Heart right ventricle (tissue), 16 donors: ENCODE measurements around the gene ACYP1. TPM values are rescaled to one million over a fixed set of nuclear protein-coding genes. Genes with fewer than 3 reads are reported as not detected.

ENCODE experiments used
- ATAC-seq, 8 donors: fragments of 200-7000 bp; cut with Tn5 transposase; one replicate each; pipeline ENCODE4 v1.9.1; 2020; ENCODE audit warnings: mild to moderate bottlenecking in 8 of 8, moderate library complexity in 8 of 8, moderate number of reproducible peaks in 1 of 8
- DNase-seq, 2 donors: peaks; one replicate each; pipeline ENCODE4 v3.0.0-alpha.2; 2020
- H3K27ac ChIP-seq, 10 donors: fragments of 200-600 bp; sonication (generic) in 2 of 10; one replicate each; pipeline versions ENCODE4 v1.5.0 to v1.8.0; 2020 to 2022; ENCODE audit warnings: mild to moderate bottlenecking in 3 of 10
- H3K27me3 ChIP-seq, 7 donors: fragments of 200-600 bp; one replicate each; pipeline ENCODE4 v1.8.0; 2021 to 2022; ENCODE audit warnings: mild to moderate bottlenecking in 2 of 7
- H3K36me3 ChIP-seq, 9 donors: fragments of 200-600 bp; sonication (generic) in 1 of 9; one replicate each; pipeline versions ENCODE4 v1.5.0 to v1.8.0; 2020 to 2022; ENCODE audit warnings: mild to moderate bottlenecking in 2 of 9
- H3K4me1 ChIP-seq, 9 donors: fragments of 200-600 bp; sonication (generic) in 1 of 9; one replicate each; pipeline versions ENCODE4 v1.5.0 to v1.8.0; 2020 to 2022; ENCODE audit warnings: mild to moderate bottlenecking in 4 of 9
- H3K4me3 ChIP-seq, 10 donors: fragments of 200-600 bp; sonication (generic) in 2 of 10; one replicate each; pipeline versions ENCODE4 v1.5.0 to v1.8.0; 2020 to 2022; ENCODE audit warnings: mild to moderate bottlenecking in 7 of 10, moderate library complexity in 2 of 10
- H3K9me3 ChIP-seq, 11 donors: fragments of 200-600 bp in 10 of 11; sonication (generic) in 2 of 11; one replicate each; pipeline versions ENCODE4 v1.5.0 to v1.8.0; 2013 to 2022; ENCODE audit warnings: mild to moderate bottlenecking in 2 of 11, control low read depth in 1 of 11, moderate library complexity in 1 of 11
- WGBS, 2 donors: extraction: QIAGEN DNeasy Blood & Tissue Kit; methylation state at CpG; one replicate each; pipeline ENCODE4 v1.1.7; 2013; ENCODE audit warnings: inconsistent platforms in 1 of 2; 5-methylcytosine and 5-hydroxymethylcytosine counted together
- intact Hi-C, 10 donors: fragments of 100-400 bp; cut with DNase I; formaldehyde crosslinking; loops; one replicate each; pipeline versions ENCODE4 v1.11.1 to v1.14.2; 2022
- polyA plus RNA-seq, 2 donors: library from polyadenylated mRNA; stranded (reverse); fragments of 200-250 nt; gene quantifications; one replicate each; pipeline ENCODE4 v1.2.3, GENCODE V29; 2013
- total RNA-seq, 10 donors: library from RNA; stranded (reverse); fragmentation: NEBNext Ultra II Directional in 3 of 10; extraction: Animal tissue kit (Norgen Biotek cat#: 25700) in 3 of 10; gene quantifications; one replicate each; pipeline versions ENCODE4 v1.2.1 to v1.2.4, GENCODE V29; 2021 to 2023
- TF ChIP-seq, protein P1 (sequence below), 9 donors: fragments of 200-600 bp; sonication (generic) in 2 of 9; IDR thresholded peaks; one replicate each; pipeline versions ENCODE4 v1.5.0 to v1.8.0; 2021 to 2022; ENCODE audit warnings: antibody characterized with exemption in 9 of 9, mild to moderate bottlenecking in 5 of 9, moderate library complexity in 1 of 9
- donor health status: Arrhythmogenic right ventricular cardiomyopathy.
- donor health status: ischemic (EF 13 %, LVEDD 7.1; RV severe dilation, severe dysfunction).
- donor health status: healthy with polysubstance abuse.
- donor health status: DM: no; HTN: yes; CAD: no.
- donor health status: DM: no; HTN: no; CAD: no.
- donor health status: ischemic (EF 25% LVEDD 6.9; RV normal size, moderate dysfunction).
- donor health status: ischemic (EF 25% LVEDD 5.7; RV mildly dilated, moderate dysfunction).
- donor health status: healthy.
- donor health status: DM: yes; HTN: yes; CAD: no.
- donor health status: Ischemic cardiomyopathy.
- donor health status: ischemic (EF 35%, LVEDD 5.7; RV mildly dilated, moderate dysfunction).
- donor health status: nonischemic (EF 11% LVEDD 7.7; RV severe dilation, severe dysfunction).
- donor health status: DM: yes; HTN: yes; CAD: no.
- donor health status: PGD.
- donor health status: ischemic (EF 29% LVEDD 5.4; RV normal size, mild dysfunction).
- donor health status: nonischemic (EF 23%, LVEDD 6.1; RV moderate dilation, normal function).

Gene ACYP1
- total and polyA plus RNA-seq, 12 donors: 7.9 to 34.9 (median 10.1) TPM

DNA sequence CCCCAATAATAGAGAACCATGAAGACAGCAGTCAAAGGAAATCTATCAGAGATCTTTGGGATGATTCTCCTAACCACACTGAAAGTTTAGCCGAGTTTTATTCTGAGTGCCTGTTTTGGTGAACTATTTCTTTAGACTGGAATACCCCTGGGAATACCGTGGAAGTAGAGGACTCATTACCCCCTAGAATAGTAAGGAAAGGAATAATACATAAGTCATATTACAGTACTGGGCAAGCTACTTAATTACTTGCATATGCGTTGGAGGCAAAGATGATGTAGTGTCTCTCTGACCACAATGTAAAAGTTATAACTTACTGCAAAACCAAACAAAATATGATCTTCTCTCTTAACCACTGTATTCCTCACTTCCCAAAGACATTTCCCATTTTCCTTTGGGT is 31.1 kb upstream of the ACYP1 start:
- WGBS, 2 donors: 84 to 93% methylated on average over 3 of the region's 3 CpGs
- Histone ChIP-seq H3K4me1 (peaks cover 0 to 6% (median 0%) of the 10 kb centered on the region in 9 donors), H3K36me3 (peaks cover 0 to 100% (median 67%) of the 10 kb centered on the region in 9 donors), H3K27me3 (no peaks in the 10 kb centered on the region), H3K4me3 (no peak overlapping the region), H3K27ac (no peak overlapping the region), H3K9me3 (no peaks in the 10 kb centered on the region)
- DNase-seq: no peak
- ATAC-seq: no peak
- intact Hi-C loops: loop anchor here in 2 of 10 donors (5.0 kb wide), 2 partner anchors 188 to 233 kb away; no protein-coding TSS in a partner anchor
- TF ChIP-seq, protein P1, sequence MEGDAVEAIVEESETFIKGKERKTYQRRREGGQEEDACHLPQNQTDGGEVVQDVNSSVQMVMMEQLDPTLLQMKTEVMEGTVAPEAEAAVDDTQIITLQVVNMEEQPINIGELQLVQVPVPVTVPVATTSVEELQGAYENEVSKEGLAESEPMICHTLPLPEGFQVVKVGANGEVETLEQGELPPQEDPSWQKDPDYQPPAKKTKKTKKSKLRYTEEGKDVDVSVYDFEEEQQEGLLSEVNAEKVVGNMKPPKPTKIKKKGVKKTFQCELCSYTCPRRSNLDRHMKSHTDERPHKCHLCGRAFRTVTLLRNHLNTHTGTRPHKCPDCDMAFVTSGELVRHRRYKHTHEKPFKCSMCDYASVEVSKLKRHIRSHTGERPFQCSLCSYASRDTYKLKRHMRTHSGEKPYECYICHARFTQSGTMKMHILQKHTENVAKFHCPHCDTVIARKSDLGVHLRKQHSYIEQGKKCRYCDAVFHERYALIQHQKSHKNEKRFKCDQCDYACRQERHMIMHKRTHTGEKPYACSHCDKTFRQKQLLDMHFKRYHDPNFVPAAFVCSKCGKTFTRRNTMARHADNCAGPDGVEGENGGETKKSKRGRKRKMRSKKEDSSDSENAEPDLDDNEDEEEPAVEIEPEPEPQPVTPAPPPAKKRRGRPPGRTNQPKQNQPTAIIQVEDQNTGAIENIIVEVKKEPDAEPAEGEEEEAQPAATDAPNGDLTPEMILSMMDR (IDR thresholded peaks at IDR 0.05): no peak

DNA sequence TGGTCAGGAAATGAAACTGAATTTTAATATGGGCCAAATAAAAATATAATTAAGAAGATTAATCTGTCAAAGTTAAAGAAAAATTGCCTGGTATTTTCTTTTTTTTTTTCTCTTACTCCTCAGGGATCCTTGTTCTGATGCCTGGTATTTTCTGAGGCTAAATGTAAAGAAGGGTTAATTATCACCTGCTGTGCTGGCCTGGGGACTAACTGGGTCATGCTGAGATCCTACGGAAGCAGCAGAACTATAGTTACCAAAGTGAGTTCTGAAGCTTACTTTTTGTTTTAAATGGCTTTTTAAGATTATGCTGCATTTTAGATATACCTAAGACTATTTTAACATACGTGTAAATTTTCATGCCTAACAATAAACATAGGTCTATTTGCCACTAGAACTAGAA is 28.9 kb upstream of the ACYP1 start:
- Histone ChIP-seq H3K27ac (no peak overlapping the region), H3K9me3 (no peaks in the 10 kb centered on the region), H3K27me3 (no peaks in the 10 kb centered on the region), H3K36me3 (peaks cover 0 to 100% (median 62%) of the 10 kb centered on the region in 9 donors), H3K4me1 (peaks cover 0 to 3% (median 0%) of the 10 kb centered on the region in 9 donors), H3K4me3 (no peak overlapping the region)
- TF ChIP-seq, protein P1 (IDR thresholded peaks at IDR 0.05): no peak
- DNase-seq: no peak
- WGBS, 2 donors: 82 to 85% methylated on average over 2 of the region's 2 CpGs
- no peak for ATAC-seq
- intact Hi-C loops: loop anchor here in 1 of 10 donors (5.0 kb wide), 1 partner anchor 185 kb away; no protein-coding TSS in a partner anchor

DNA sequence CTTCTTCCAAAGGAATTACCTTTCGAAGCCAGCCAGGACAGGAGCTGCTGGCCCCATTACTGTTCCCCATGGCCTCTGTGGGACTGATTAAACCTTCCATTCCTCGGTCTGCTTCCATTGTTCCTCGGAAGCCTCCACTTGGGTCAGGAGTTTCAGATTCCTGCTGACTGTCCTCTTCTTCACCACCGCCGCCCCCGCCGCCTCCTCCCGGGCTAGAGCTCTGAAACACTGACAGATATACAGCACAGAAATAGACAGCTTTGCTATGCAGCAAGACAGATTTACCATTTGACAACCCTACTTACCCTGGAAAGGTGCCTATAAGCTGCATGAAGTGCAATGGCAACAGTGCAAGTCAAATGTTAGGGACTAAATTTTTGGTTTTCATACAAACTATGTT is 27.4 kb upstream of the ACYP1 start:
- no peak overlapping the region for H3K27ac ChIP-seq
- WGBS, 2 donors: 70 to 81% methylated on average over 8 of the region's 8 CpGs
- DNase-seq (no peak), ATAC-seq (no peak)
- intact Hi-C loops: loop anchor here in 1 of 10 donors (5.0 kb wide), 1 partner anchor 184 kb away; no protein-coding TSS in a partner anchor
- H3K27me3 ChIP-seq: no peaks in the 10 kb centered on the region
- no peaks in the 10 kb centered on the region for H3K9me3 ChIP-seq
- H3K4me3 ChIP-seq: no peak overlapping the region
- TF ChIP-seq, protein P1 (IDR thresholded peaks at IDR 0.05): no peak
- H3K4me1 ChIP-seq: no peaks in the 10 kb centered on the region
- peaks cover 0 to 100% (median 64%) of the 10 kb centered on the region in 9 donors for H3K36me3 ChIP-seq

DNA sequence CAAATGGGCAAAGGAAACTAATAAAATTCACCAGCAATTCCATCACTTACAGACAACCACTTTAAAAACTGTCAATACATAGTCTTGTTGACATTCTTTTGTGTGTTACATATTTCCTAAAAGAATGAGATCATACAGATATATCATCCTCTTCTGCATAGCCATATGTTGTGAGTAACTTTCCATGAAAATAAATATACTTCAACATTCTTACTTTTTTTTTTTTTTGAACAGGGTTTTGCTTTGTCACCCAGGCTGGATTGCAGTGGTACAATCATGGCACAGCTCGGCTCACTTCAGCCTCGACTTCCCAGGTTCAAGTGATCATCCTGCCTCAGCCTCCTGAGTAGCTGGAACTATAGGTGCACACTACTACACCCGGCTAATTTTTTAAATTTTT is 26.5 kb upstream of the ACYP1 start:
- no peak for DNase-seq
- intact Hi-C loops: loop anchor here in 1 of 10 donors (5.0 kb wide), 1 partner anchor 183 kb away; no protein-coding TSS in a partner anchor
- peaks cover 0 to 100% (median 70%) of the 10 kb centered on the region in 9 donors for H3K36me3 ChIP-seq

More for the DNA sequence above, 26.5 kb upstream of the ACYP1 start:
- Histone ChIP-seq H3K27me3 (no peaks in the 10 kb centered on the region), H3K9me3 (no peaks in the 10 kb centered on the region), H3K27ac (no peak overlapping the region), H3K4me1 (no peaks in the 10 kb centered on the region), H3K4me3 (no peak overlapping the region)
- no peak for ATAC-seq
- 94 to 96% methylated on average over 3 of the region's 3 CpGs for WGBS, 2 donors
- TF ChIP-seq, protein P1 (IDR thresholded peaks at IDR 0.05): no peak
